ENCODE results near the gene ABLIM1.

ABLIM1 gene

DNA sequence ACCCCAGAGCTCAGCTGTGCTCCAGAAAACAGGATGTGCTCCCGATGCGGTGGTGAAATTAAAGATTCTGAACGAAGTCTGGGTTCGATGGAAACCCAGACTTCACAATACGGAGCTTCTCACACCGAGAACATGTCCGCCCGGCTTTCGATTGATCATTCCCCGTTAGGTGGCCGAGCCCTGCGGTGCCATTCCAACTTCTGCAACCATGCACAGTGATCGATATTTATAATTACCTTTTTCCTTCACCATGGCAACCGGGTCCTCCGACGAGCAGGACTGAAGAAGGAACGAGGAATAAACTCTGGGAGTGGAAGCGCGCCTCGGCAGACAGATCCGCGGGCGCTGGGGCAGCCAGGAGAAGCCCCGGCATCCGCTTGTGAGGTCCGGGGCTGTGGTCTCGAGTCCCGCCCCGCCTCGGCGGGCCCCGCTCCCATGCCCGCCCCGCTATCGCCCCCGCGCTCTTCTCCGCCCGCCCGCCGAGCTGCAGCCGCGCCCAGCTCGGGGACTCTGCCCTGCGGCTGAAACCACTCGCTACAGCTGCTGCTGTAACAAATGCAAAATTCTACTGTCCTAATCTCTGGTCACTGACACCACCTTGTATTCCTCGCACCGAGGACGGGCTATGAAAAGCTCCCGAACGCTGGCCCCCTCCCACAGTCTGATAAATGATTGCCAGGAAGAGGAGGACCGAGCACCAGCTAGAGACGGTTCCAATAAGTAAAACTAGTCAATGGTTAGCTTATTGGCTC, 26.2 kb downstream of the ABLIM1 start:
- Histone ChIP-seq H3K9me2 (replicated peaks; ENCODE audit: insufficient read depth, low read length) (no peaks in the 10 kb centered on the region), H3K4me2 (ENCODE audit: low read depth, low read length) (peak overlapping the region; percentile 25; the same call in 1 of the 2 replicates), H3K4me1 (ENCODE audit: low read length) (no peaks in the 10 kb centered on the region), H3K79me2 (ENCODE audit: low read length) (no peaks in the 10 kb centered on the region), H3K9me3 (replicated peaks; ENCODE audit: insufficient read depth, low read length) (no peaks in the 10 kb centered on the region), H3K27ac (ENCODE audit: low read length) (no peak overlapping the region), H3K4me3 (ENCODE audit: low read length) (no peak overlapping the region), H3K9ac (ENCODE audit: low read length) (no peak overlapping the region), H3K36me3 (replicated peaks; ENCODE audit: insufficient read depth, low read length) (no peaks in the 10 kb centered on the region), H4K20me1 (ENCODE audit: insufficient read depth, low read length) (no peaks in the 10 kb centered on the region), H3F3A (ENCODE audit: insufficient read depth, low read length) (no peaks in the 10 kb centered on the region), H2AFZ (ENCODE audit: low read length) (no peak overlapping the region), H3K27me3 (replicated peaks; ENCODE audit: insufficient read depth, low read length) (no peaks in the 10 kb centered on the region)
- no peak for DNase-seq
- TF ChIP-seq EZH2phosphoT487 (IDR thresholded peaks at IDR 0.05; ENCODE audit: low read length) (no peak), EZH2 (optimal IDR thresholded peaks at IDR 0.05; ENCODE audit: low read depth, low read length) (no peak)
- TF ChIP-seq, protein P1, sequence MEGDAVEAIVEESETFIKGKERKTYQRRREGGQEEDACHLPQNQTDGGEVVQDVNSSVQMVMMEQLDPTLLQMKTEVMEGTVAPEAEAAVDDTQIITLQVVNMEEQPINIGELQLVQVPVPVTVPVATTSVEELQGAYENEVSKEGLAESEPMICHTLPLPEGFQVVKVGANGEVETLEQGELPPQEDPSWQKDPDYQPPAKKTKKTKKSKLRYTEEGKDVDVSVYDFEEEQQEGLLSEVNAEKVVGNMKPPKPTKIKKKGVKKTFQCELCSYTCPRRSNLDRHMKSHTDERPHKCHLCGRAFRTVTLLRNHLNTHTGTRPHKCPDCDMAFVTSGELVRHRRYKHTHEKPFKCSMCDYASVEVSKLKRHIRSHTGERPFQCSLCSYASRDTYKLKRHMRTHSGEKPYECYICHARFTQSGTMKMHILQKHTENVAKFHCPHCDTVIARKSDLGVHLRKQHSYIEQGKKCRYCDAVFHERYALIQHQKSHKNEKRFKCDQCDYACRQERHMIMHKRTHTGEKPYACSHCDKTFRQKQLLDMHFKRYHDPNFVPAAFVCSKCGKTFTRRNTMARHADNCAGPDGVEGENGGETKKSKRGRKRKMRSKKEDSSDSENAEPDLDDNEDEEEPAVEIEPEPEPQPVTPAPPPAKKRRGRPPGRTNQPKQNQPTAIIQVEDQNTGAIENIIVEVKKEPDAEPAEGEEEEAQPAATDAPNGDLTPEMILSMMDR (IDR thresholded peaks at IDR 0.05; ENCODE audit: low read length), result no peak

DNA sequence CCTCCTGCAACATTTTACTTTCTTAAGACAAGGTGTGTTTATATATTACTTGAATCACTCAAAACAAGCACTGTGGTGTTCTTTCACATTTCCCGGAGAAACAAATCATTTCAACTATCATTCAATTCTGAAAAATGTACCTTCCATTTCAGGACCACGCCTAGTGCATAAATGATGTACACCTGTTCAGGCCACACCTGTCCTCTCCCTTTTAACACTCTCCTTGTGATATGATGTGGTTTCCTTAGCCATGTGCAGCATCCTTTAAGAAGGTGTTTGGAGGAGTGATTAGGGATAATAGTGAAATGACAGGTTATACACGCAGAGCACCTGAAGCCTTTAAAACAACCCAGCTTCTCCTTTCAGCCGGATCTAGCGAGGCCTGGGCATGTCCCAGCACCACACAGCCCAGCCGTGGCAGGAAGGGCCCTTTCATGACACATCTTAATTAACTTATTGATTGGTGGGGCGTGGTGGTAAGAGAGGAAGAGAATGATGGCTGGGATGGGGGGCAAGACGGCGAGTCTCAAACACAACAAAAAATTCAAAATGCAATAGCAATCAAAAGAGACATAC, 26.9 kb downstream of the ABLIM1 start:
- H3K79me2 ChIP-seq (ENCODE audit: low read length), result no peaks in the 10 kb centered on the region
- H3K4me3 ChIP-seq (ENCODE audit: low read length), result no peak overlapping the region
- TF ChIP-seq EZH2 (optimal IDR thresholded peaks at IDR 0.05; ENCODE audit: low read depth, low read length), result no peak
- TF ChIP-seq, protein P1 (IDR thresholded peaks at IDR 0.05; ENCODE audit: low read length), result no peak
- TF ChIP-seq EZH2phosphoT487 (IDR thresholded peaks at IDR 0.05; ENCODE audit: low read length), result no peak
- DNase-seq, result no peak
- H3K4me2 ChIP-seq (ENCODE audit: low read depth, low read length), result no peak overlapping the region
- no peak overlapping the region for H3K27ac ChIP-seq (ENCODE audit: low read length)
- no peaks in the 10 kb centered on the region for H3K4me1 ChIP-seq (ENCODE audit: low read length)
- no peaks in the 10 kb centered on the region for H3K9me2 ChIP-seq (replicated peaks; ENCODE audit: insufficient read depth, low read length)
- no peak overlapping the region for H2AFZ ChIP-seq (ENCODE audit: low read length)
- H3F3A ChIP-seq (ENCODE audit: insufficient read depth, low read length), result no peaks in the 10 kb centered on the region
- H3K36me3 ChIP-seq (replicated peaks; ENCODE audit: insufficient read depth, low read length), result no peaks in the 10 kb centered on the region
- no peak overlapping the region for H3K9ac ChIP-seq (ENCODE audit: low read length)
- no peaks in the 10 kb centered on the region for H3K27me3 ChIP-seq (replicated peaks; ENCODE audit: insufficient read depth, low read length)
- no peaks in the 10 kb centered on the region for H3K9me3 ChIP-seq (replicated peaks; ENCODE audit: insufficient read depth, low read length)
- H4K20me1 ChIP-seq (ENCODE audit: insufficient read depth, low read length), result no peaks in the 10 kb centered on the region

DNA sequence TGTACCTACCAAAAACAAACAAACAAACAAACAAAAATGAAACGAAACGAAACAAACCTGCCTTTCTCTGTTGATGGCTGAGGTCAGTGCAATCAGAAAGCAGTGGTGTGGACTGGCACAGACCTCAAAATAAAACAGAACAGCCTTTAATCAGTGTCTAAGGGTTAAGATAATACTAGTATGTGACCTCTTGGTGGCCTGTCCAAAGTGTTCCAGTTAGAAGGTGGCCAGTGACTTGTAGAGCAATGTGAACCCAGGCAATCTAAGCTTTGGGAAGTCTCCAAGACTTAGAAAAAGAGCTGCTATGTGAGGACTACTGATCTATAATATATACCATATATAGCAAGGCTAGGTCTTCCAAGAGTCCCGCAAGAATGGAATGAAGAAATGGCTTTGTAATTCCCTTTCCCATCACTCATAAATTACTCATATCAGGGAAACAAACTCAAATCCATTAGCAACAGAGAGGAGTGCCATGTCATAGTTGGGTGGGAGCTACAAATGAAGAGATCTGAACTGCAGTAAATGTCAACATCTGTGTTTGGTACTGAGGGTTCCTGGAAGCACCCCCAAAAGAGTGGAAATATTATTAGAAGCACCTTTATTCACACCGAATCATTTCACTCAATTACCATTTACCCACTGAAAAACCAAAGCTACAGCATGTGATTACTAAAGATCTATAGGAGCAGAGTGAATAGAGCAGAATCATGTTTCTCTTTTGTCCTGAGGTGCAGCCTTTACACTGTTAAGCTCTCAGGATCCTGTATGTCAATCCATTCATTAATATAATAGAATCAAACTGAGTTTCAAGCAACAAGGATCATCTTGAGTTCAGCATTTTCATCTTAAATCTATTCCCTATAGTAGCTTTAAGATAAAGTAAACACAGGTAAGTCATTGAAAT, 28.0 kb downstream of the ABLIM1 start:
- Histone ChIP-seq H2AFZ (ENCODE audit: low read length) (no peak overlapping the region), H3K27me3 (replicated peaks; ENCODE audit: insufficient read depth, low read length) (no peaks in the 10 kb centered on the region), H3K4me1 (ENCODE audit: low read length) (no peaks in the 10 kb centered on the region), H3K4me3 (ENCODE audit: low read length) (no peak overlapping the region), H3K27ac (ENCODE audit: low read length) (no peak overlapping the region), H3K4me2 (ENCODE audit: low read depth, low read length) (no peak overlapping the region), H3K9ac (ENCODE audit: low read length) (no peak overlapping the region), H4K20me1 (ENCODE audit: insufficient read depth, low read length) (no peaks in the 10 kb centered on the region), H3F3A (ENCODE audit: insufficient read depth, low read length) (no peaks in the 10 kb centered on the region), H3K9me3 (replicated peaks; ENCODE audit: insufficient read depth, low read length) (no peaks in the 10 kb centered on the region), H3K36me3 (replicated peaks; ENCODE audit: insufficient read depth, low read length) (no peaks in the 10 kb centered on the region), H3K79me2 (ENCODE audit: low read length) (no peaks in the 10 kb centered on the region), H3K9me2 (replicated peaks; ENCODE audit: insufficient read depth, low read length) (no peaks in the 10 kb centered on the region)
- no peak for DNase-seq
- TF ChIP-seq EZH2 (optimal IDR thresholded peaks at IDR 0.05; ENCODE audit: low read depth, low read length) (no peak), EZH2phosphoT487 (IDR thresholded peaks at IDR 0.05; ENCODE audit: low read length) (no peak)
- TF ChIP-seq, protein P1 (IDR thresholded peaks at IDR 0.05; ENCODE audit: low read length), result no peak

All from MM.1S (cell line).